HG03103 (cell line): ENCODE measurements around the gene LTB.

ENCODE experiments used
- ATAC-seq: cut with Tn5 transposase; IDR thresholded peaks from one replicate; pipeline ENCODE4 v1.9.1; 2021; ENCODE audit warnings: low read depth; ENCODE audit not compliant: unreplicated experiment

LTB gene

GRCh38 chr6:31531771-31532643, 50.2 kb downstream of the LTB start:
- ATAC-seq, result no peak

- ATAC-seq, result no peak
These were observed 51.1 kb downstream of the LTB start for GRCh38 chr6:31531162-31531561.

- no peak for ATAC-seq
These were observed 51.6 kb downstream of the LTB start for GRCh38 chr6:31530659-31531058.
